ENCODE data around the gene DNAJC4. TPM values are rescaled to one million over a fixed set of nuclear protein-coding genes. Genes with fewer than 3 reads are reported as not detected.

DNAJC4 gene
- total and polyA plus RNA-seq, 9 of the 15 experiments (the other 6 are each of a cell fraction or from before 2014, with no cell fraction given), result 4.0 to 32.6 (median 19.9) TPM

DNA sequence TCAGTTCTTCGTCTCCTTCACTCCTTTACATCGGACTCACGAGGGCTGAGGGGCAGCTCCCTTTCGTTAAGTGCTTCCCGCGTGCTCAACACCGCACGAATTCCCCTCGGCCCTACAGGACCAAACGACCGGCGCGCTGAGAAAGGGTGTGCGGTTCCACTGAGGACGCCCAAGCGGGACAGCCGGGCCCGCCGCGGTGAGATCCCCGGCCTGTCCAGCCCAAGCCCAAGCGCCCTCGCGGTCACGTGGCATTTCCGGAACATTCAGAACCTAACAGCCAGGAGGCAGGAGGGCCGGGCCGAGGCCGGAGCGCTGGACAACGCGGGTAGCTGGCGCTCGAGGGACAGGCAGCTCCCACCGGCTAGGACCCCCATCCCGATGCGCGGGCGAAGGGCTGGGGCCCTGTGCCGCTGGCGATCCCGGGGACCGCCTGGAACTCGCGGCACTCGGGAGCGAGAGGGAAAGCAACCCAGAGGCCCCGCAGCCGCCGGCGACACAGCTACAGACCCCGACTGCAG lies 45.1 kb upstream of the DNAJC4 start (continued):
- TF ChIP-seq, protein P1, sequence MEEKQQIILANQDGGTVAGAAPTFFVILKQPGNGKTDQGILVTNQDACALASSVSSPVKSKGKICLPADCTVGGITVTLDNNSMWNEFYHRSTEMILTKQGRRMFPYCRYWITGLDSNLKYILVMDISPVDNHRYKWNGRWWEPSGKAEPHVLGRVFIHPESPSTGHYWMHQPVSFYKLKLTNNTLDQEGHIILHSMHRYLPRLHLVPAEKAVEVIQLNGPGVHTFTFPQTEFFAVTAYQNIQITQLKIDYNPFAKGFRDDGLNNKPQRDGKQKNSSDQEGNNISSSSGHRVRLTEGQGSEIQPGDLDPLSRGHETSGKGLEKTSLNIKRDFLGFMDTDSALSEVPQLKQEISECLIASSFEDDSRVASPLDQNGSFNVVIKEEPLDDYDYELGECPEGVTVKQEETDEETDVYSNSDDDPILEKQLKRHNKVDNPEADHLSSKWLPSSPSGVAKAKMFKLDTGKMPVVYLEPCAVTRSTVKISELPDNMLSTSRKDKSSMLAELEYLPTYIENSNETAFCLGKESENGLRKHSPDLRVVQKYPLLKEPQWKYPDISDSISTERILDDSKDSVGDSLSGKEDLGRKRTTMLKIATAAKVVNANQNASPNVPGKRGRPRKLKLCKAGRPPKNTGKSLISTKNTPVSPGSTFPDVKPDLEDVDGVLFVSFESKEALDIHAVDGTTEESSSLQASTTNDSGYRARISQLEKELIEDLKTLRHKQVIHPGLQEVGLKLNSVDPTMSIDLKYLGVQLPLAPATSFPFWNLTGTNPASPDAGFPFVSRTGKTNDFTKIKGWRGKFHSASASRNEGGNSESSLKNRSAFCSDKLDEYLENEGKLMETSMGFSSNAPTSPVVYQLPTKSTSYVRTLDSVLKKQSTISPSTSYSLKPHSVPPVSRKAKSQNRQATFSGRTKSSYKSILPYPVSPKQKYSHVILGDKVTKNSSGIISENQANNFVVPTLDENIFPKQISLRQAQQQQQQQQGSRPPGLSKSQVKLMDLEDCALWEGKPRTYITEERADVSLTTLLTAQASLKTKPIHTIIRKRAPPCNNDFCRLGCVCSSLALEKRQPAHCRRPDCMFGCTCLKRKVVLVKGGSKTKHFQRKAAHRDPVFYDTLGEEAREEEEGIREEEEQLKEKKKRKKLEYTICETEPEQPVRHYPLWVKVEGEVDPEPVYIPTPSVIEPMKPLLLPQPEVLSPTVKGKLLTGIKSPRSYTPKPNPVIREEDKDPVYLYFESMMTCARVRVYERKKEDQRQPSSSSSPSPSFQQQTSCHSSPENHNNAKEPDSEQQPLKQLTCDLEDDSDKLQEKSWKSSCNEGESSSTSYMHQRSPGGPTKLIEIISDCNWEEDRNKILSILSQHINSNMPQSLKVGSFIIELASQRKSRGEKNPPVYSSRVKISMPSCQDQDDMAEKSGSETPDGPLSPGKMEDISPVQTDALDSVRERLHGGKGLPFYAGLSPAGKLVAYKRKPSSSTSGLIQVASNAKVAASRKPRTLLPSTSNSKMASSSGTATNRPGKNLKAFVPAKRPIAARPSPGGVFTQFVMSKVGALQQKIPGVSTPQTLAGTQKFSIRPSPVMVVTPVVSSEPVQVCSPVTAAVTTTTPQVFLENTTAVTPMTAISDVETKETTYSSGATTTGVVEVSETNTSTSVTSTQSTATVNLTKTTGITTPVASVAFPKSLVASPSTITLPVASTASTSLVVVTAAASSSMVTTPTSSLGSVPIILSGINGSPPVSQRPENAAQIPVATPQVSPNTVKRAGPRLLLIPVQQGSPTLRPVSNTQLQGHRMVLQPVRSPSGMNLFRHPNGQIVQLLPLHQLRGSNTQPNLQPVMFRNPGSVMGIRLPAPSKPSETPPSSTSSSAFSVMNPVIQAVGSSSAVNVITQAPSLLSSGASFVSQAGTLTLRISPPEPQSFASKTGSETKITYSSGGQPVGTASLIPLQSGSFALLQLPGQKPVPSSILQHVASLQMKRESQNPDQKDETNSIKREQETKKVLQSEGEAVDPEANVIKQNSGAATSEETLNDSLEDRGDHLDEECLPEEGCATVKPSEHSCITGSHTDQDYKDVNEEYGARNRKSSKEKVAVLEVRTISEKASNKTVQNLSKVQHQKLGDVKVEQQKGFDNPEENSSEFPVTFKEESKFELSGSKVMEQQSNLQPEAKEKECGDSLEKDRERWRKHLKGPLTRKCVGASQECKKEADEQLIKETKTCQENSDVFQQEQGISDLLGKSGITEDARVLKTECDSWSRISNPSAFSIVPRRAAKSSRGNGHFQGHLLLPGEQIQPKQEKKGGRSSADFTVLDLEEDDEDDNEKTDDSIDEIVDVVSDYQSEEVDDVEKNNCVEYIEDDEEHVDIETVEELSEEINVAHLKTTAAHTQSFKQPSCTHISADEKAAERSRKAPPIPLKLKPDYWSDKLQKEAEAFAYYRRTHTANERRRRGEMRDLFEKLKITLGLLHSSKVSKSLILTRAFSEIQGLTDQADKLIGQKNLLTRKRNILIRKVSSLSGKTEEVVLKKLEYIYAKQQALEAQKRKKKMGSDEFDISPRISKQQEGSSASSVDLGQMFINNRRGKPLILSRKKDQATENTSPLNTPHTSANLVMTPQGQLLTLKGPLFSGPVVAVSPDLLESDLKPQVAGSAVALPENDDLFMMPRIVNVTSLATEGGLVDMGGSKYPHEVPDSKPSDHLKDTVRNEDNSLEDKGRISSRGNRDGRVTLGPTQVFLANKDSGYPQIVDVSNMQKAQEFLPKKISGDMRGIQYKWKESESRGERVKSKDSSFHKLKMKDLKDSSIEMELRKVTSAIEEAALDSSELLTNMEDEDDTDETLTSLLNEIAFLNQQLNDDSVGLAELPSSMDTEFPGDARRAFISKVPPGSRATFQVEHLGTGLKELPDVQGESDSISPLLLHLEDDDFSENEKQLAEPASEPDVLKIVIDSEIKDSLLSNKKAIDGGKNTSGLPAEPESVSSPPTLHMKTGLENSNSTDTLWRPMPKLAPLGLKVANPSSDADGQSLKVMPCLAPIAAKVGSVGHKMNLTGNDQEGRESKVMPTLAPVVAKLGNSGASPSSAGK (IDR thresholded peaks at IDR 0.05), result peak; percentile 98
- TF ChIP-seq TEAD4 (IDR thresholded peaks at IDR 0.05; ENCODE audit: low read length) (peak; percentile 41; the same call in 1 of the 2 replicates), TEAD4 (CRISPR knock-in tag; IDR thresholded peaks at IDR 0.05; ENCODE audit: borderline replicate concordance) (no peak), ZNF444 (CRISPR knock-in tag; IDR thresholded peaks at IDR 0.05) (no peak), MCM2 (IDR thresholded peaks at IDR 0.05; ENCODE audit: low read depth) (no peak), ZNF318 (IDR thresholded peaks at IDR 0.05; ENCODE audit: borderline replicate concordance in 1 of 2, low read depth in 1 of 2) (no peak), TBL1XR1 (IDR thresholded peaks at IDR 0.05; ENCODE audit: low read length in 2 of 2) (no peak), SAFB2 (IDR thresholded peaks at IDR 0.05; ENCODE audit: borderline replicate concordance, low read depth, low read length, severe bottlenecking) (no peak)
